HG02759 (cell line): ENCODE results near the gene P2RX3.
A peak's percentile ranks its signal among the peaks of the same experiment; 100 is the strongest.
"Not testable (repeated sequence)": the region's sequence is repeated elsewhere in the genome, so short reads cannot be mapped to it uniquely, and the experiment has no call there.

Experiments used
- ATAC-seq: cut with Tn5 transposase; IDR thresholded peaks from one replicate; pipeline ENCODE4 v1.9.1; 2021; ENCODE audit warnings: mild to moderate bottlenecking, moderate library complexity; ENCODE audit not compliant: unreplicated experiment

Gene P2RX3

DNA sequence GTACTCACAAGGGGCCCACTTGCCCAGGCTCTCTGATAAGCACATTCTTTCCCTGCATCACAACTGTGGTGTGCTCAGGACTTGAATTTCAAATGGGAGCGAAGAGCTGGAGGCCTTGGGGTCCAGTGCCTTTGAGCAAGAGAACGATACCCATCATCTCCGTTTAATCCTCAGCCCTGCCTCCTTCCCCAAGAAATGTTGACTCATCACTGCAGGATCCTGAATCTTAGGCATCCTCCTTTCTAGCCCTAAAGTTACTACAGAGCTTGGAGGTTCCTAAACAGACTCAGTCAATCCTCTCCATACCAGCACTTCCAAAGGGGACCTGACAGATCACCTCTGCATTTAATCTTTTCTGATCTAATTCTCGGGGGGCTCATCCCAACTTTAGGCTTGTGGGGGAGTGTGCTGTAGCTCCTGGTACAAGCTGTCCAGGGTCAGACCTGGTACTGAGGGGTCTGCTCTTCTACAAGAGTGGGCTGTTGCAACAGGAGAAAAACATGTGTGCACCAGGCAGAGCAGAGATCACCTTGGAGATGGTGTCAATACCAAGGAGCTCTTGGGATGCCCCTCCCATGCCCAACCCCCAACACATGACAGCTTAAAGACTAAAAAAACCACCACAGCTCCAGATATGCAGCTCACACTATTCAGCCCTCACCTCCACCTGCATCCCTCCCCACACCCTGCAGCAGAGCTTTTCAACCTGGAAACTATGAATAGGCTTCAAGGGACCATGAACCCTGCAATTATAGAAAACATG, 56.2 kb downstream of the P2RX3 start:
- no peak for ATAC-seq

DNA sequence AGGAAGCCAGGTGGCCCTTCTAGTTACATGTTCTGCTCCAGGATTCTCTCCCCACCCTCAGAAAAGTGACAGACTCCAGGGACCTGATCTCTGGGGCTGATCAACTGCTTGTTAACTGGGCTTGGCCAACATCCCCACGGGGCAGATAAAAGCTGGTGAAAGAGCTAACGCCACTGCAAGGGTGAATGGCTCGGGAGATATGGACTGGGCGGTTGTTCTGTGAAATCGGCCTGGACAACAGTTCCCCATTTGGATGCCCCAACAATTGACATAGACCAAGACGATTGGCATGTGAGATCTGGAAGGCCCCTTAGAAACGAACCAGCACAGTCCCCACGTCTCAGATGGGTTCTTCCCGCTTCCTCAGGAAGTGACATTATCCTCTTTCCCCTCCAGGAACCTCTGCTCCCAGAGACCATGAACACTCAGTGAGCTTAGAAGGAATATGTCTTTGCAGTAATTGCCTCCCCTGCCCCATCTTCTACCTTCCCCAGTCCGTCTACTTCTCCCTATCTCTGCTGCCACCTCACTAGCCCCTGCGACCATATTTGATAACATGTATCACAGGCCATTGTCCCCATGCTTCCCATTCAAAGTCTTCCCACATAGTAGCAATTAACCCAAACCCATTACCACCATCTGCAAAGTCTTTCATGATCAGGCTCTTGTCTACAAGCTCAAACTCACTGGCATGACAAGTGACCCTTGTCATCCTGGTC, 57.9 kb downstream of the P2RX3 start:
- no peak for ATAC-seq

DNA sequence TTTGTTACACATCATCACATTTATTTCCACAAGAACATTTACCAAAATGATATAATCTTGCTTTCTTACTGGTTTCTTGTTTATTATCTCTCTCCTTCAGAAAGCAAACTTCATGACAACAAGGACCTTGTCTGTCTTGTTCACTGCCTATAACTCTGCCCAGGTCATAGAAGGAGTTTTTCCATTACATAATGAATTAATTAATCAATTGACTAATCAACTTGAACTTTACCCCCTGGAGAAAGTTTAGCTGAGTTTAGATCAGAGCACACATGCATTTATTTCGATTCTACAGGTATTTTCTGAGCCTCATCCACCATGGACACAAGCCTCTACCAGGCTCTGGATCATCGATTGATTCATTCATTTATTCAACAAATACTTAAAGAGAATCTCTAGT, 58.6 kb downstream of the P2RX3 start:
- ATAC-seq: no peak

DNA sequence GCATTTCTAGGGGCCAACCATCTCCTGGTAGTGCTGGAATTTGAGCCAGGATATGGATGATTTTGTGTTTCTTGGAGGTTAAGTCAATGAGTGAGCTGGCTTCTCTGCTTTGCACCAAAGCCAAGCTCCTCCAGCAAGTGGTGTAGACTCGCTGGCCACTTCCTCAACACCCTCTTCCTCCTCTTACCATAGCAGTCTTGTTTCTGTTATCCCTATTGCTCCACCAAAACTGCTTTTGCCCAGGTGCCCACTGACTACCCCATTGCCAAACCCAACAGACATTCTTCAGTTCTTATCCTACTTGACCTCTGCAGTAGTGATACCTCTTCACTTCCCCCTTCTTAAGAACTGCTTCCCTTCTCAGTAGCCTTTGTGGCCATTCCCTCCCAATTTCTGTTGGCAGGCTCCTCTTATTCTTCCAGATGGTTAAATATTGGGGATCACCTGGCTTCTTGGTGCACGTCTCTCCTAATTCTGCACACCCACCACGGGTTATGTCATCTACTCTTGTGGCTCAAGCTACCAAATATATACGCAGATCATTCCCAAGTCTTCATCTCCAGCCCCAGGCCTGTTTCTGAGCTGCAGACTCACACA, 59.3 kb downstream of the P2RX3 start:
- no peak for ATAC-seq

DNA sequence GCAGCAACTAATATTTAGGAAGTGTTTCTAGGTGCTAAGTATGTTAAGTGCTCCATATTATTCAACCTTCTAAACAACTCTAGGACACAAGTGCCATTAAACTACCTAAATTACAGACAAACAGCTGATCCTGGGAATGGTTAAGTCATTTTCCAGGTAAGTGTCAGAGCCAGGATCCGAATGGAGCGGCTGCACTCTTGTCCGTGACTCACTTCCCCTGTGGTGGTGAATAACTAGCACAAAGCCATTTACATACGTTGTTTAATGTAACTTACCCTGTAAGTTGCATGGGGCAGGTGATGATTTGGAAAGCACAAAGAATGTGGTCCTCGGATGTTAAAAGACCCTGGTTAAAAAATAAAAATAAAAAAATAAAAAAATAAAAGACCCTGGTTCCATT, 61.1 kb downstream of the P2RX3 start:
- ATAC-seq: no peak

DNA sequence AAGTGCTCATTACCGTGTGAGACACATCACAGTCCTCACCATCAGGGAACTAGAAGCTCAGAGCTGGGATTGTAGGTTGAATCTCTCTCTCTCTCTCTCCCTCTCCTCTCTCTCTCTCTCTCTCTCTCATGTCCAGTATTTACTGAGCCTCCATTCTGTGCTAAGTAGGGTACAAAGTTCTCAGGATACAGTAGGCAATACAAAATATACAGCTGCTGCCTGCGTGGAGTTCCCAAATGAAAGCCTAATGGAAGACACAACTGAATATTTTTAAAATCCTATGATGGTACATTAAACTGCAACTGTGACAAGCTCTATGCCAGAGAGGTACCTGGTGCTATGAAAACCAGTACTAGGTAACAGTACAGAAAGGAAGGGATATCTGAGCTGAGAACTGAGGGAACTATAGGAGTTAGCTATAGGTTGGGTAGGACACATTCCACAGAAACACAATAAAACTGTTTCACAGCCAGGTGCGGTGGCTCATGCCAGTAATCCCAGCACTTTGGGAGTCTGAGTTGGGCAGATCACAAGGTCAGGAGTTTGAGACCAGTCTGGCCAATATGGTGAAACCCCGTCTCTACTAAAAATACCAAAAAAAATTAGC, 61.9 kb downstream of the P2RX3 start:
- no peak for ATAC-seq

DNA sequence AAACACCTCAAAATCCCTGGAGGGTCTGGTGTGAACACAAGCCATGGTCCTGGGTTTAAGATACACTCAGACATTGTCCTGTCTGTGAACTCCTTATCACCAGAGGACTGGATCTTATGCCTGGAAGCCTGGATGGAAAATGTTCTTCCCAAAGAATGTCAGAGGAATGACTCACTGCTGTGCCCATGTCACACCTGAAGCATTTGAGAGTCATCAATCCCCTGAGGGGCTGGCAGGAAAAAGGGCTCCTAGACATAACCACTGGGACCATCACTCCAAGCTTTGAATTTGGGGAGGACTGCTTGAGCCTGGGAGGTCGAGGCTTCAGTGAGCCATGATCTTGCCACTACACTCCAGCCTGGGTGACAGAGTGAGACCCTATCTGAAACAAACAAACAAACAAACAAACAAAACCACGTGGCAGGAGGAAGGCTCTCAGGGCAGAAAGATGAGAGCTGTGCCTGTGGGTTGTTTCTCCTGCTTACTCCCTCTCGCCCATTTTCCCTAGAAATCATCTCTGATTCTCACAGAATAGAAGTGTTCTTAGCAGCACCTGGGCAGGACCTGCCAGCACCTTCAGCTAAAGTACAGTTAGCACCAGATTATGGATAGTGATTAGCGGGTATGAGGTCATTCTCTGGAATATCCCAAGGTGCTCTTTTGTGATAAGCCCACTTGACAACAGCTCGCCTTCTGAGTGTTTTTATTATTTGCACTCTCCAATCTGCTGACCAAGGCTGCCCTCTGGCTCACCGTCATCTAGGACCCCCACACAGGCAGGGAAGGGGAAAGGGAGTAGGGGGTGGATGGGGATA, 64.2 kb downstream of the P2RX3 start:
- ATAC-seq: no peak

DNA sequence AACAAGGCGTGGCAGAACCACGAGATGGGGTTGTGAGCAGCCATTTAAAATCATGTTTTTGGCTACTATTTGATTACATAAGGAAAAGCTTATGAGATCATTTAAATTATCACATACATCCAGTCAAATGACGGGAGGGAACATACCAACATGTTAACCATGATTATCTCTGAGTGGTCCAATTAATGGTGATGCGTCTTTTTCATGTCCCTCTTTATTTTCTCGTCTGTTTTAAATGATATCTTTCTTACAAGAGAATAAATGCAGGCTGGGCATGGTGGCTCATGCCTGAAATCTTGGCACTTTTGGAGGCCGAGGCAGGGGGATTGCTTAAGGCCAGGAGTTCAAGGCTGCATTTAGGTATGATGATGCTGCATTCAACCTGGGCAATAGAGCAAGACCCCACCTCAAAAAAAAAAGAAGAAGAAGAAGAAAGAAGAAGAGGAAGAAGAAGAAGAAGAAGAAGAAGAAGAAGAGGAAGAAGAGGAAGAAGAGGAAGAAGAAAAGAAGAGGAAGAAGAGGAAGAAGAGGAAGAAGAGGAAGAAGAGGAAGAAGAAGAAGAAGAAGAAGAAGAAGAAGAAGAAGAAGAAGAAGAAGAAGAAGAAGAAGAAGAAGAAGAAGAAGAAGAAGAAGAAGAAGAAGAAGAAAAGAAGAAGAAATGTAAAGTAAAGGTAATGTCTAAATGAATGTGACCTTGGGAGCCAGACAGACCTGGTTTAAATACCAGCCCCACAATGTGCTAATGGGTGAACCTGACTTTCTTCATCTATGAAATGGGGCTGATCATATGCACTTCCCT, 65.0 kb downstream of the P2RX3 start:
- not testable (repeated sequence) for ATAC-seq

DNA sequence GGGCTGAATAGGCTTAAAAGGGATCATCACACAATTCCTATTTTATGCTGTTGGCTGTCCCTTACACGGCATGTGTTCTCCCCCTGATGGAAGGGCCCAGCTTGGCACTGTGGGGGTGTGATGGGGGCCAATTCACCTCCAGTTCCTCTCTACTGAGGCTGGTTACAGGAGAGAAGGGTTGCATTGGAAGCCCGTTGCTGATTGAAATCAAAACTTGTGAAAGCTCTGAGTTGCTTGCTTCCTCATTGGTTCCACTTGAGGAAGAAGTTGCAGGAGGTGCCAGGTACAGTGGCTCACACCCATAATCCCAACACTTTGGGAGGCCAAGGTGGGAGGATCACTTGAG, 65.6 kb downstream of the P2RX3 start:
- ATAC-seq: no peak

DNA sequence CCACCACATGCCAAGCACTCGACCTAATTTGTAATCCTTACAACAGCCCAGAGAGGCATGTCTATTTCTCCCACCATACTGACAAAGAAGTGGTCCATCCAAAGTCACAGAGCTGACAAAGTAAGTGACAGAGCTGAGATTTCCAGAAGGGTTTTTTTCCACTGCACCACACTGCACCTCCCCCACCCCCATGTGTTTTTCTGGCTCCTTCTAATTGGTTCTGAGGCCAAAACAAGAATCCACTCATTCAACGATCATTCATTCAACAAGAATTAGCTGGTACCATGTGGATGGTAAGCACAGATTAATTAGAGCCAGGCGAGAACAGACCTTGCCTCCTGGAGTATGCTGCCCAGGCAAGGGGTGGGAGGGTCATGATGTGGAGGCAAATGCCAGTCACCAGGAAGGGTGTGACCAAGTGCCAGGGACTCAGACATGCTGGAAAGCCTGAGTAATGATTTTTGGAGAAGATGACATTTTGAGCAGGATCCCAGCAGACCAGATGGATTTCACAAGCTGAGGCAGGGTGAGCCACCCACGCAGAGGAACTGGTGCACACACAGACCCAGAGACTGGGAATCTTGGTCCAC, 67.2 kb downstream of the P2RX3 start:
- no peak for ATAC-seq

DNA sequence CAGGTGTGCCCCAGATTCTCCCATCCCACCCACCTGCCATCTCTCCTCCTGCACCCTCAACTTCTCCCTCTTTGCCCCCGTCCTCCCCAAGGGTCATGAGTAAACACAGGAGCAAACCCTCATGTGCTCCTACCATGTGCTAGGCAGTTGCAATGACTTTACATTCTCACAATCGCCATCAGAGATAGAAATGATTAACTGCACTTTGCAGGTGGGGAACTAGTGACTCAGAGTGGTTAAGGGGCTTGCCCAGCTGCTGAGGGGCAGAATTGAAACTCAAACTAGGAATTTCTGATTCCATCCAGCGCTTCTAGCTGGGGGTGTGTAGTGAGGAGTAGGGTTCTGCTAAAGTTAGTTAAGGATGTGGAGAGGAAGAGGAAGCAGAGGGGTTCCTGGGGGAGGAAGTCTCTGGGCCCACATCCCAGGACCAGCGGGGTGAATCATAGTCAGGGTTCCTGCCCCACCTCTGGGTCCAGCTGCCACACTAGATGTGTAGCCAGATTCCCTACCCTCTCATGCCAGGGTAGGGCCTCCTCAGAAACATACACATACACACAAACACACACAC, 68.3 kb downstream of the P2RX3 start:
- ATAC-seq: peak; percentile 92

DNA sequence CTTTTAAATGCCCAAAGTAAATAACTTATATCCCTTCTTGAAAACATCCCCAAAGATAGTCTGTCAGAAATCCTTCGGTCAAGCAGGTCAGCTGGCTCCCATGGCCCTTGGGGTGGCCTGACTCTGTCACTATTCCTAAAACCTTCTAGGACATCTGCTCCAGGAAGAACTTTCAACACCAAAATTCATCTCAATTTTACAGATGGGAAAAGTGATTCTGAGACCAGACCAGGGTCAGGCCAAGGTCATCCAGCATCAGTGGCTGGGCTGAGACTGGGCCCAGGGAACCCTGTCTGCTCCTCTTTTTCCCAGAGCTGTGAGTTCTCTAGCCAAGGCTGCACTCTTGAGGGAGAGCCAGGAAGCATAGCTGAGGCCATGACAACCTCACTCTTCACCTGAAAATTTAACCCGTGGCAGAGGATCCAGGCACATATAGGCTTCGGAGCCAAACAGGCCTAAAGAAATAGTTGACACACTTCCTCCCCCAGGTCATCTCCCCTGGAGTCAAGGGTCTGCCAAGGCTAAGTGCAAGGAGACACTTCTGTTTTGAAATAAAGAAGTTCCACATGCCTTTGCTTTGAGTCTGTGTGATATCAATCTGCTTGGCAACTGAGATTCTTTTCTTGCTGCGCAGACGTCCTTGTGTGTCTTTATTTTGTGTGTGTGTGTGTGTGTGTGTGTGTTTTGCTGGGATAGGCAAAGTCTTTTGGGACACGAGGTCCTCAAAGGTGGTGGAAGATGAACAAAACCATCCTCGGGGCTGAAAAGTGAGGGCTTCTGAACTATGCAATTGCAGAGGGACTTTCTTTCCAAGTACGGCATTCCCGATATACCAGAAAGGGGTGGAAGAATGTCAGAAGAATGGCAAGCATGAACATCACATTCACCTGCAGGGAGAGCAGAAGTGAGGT, 69.1 kb downstream of the P2RX3 start:
- ATAC-seq: no peak

DNA sequence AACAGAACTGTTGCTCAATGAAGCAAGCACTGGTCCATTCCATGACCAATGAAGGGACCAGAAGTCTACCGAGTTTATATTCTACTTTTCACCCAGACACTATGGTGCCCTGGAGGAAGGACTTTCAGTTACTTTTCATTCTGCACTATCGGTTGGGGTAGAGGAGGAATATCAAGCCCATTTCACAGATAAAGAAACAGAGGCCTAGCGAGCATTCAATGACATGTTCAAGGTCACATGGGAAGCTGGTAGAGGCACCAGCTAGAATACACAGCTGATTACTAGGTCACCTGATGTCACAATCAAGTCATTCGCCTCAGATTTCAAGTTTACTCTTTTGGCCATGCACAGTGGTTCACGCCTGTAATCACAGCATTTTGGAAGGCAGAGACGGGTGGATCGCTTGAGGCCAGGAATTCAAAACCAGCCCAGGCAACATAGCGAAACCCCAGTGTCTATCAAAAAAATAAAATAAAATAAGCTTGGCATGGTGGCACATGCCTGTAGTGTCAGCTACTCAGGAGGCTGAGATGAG, 69.9 kb downstream of the P2RX3 start:
- ATAC-seq: no peak

DNA sequence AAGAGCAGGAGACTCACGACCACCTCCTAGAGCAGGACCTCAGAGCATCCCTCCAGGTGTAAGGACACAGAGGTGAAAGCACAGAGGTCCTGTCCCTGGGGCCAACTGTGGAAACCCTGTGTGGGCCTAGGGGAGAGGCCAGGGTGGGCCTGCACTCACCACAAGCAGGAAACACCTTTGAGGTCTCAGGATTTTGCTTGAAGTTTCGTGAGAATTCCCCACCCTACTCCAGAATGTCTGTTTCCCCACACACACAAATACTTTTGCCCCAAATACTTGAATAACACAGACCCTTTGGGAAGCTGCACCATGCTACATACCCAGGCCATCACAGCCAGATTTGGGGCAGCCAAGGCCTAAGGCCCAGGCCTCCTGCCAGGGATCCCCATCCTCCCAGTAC, 70.6 kb downstream of the P2RX3 start:
- ATAC-seq: no peak

DNA sequence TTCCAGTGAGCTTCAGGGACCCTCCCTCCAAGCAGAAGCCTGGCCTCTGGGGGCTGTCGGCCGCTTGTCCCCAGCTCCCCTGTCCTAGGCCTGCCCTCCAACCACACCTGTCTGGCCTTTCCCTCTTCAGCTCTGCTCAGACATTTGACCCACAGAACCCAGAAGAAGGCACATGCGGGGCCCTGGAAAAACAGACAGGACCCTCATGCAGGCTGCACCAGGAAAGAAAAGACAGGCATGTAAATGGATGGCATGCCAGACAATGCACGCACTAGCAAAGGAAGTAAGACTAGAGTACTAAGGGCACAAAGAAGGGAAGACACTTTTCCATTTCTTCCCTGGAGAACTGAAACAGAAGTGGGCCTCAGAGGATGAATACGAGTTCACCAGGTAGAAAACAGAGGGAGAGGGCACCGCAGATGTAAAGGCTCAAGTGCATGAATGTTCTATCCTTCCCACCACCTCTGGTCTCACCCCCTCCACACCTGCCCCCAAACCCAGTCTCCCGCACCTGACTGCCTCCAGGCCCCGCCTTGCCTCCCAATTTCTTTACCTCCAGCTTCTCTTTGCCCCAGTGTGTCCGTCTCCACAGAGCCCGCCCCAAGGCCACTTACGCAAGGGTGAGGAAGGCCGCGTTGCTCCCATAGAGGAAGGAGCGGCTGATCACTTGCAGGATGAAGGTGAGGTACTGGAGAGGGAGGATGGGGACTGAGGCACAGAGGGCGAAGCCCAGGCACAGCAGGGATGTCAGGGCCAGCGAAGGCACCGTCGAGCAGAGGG, 71.4 kb downstream of the P2RX3 start:
- ATAC-seq: no peak

DNA sequence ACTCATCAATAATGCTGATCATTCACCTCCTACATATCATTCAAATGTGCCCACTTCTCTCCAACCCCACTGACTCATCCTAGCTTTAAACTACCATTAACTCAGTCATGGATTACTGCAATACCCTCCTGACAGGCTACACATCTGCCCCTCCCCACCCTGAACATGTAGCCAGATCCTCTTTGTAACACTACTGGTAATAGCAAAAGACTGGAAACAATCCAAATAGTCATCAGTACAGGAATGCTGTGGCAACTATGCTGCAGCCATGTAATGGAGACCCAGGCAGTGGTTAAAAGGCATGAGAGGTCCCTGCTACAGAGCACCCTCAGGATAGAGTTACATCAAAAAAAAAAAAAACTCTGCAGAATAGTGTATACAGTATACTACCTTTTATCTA, 72.1 kb downstream of the P2RX3 start:
- ATAC-seq: no peak

DNA sequence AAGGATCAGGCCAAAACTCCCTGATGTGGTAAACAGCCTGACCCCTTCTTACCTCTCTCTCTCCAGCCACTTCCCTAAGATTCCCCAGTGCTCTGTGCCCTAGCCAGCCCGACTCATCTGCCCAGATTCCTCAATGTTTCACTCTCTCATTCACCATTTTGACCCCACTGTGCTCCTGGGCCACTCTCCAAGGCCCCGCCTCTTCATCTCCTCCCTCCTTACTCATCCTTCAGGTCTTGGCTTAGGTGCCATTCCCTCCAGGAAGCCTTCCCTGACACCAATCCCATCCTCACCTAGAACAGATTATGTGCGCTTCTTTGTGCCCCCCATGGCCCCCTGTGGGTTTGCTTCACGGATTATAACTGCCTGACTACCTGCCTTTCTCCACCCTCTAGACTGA, 75.5 kb downstream of the P2RX3 start:
- ATAC-seq: no peak
